Progenitor cell of endocrine pancreas (in vitro differentiated cells): ENCODE results near the gene CX3CL1. TPM values are rescaled to one million over a fixed set of nuclear protein-coding genes. Genes with fewer than 3 reads are reported as not detected.

Experiments
- DNase-seq: peaks from one replicate; pipeline ENCODE4 v3.0.0; 2021; ENCODE audit warnings: low spot score; ENCODE audit not compliant: unreplicated experiment
- H3K27ac Mint-ChIP-seq: 2 replicates; pipeline ENCODE4 v1.8.0; 2021; ENCODE audit warnings: mild to moderate bottlenecking, moderate library complexity, mixed read lengths
- H3K27me3 Mint-ChIP-seq: 2 replicates; pipeline ENCODE4 v1.8.0; 2021; ENCODE audit warnings: mixed read lengths
- H3K36me3 Mint-ChIP-seq: 2 replicates; pipeline ENCODE4 v1.8.0; 2022; ENCODE audit warnings: mixed read lengths; ENCODE audit not compliant: insufficient read depth
- H3K4me1 Mint-ChIP-seq: 2 replicates; pipeline ENCODE4 v1.8.0; 2021; ENCODE audit warnings: low read depth, mixed read lengths
- H3K4me3 Mint-ChIP-seq: 2 replicates; pipeline ENCODE4 v1.8.0; 2021; ENCODE audit warnings: low read depth, mild to moderate bottlenecking, moderate library complexity, mixed read lengths
- H3K9me3 Mint-ChIP-seq: 2 replicates; pipeline ENCODE4 v1.8.0; 2021; ENCODE audit warnings: low read depth, mixed read lengths
- total RNA-seq: library from RNA; stranded (reverse); gene quantifications from 2 replicates; pipeline ENCODE4 v1.2.1, GENCODE V29; 2021
- TF ChIP-seq, protein P1 (sequence below): fragments of 200-600 bp; sonication (generic); IDR thresholded peaks from one replicate; pipeline ENCODE4 v1.5.0; 2021; ENCODE audit warnings: antibody characterized with exemption, mild to moderate bottlenecking; ENCODE audit not compliant: unreplicated experiment

Gene CX3CL1
- total RNA-seq, 1 donor from 2014 or later: 0.74 TPM

DNA sequence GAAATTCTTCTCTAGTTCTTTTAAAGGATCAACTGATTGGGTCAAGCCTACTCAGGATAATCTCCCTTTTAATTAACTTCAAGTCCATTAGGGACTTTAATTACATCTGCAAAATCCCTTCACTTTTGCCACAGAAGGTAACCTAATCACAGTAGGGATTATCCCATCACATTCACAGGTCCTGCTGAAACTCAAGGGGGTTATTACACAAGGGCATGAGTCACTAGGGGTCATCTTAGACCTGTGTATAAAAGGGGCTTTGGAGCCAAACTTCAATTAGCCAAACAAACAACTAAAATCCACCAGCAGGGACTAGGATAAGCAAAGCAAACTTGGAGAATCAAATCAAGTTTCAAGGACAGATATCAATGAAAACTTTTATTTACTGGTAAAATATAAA lies 55.5 kb downstream of the CX3CL1 start:
- TF ChIP-seq, protein P1, sequence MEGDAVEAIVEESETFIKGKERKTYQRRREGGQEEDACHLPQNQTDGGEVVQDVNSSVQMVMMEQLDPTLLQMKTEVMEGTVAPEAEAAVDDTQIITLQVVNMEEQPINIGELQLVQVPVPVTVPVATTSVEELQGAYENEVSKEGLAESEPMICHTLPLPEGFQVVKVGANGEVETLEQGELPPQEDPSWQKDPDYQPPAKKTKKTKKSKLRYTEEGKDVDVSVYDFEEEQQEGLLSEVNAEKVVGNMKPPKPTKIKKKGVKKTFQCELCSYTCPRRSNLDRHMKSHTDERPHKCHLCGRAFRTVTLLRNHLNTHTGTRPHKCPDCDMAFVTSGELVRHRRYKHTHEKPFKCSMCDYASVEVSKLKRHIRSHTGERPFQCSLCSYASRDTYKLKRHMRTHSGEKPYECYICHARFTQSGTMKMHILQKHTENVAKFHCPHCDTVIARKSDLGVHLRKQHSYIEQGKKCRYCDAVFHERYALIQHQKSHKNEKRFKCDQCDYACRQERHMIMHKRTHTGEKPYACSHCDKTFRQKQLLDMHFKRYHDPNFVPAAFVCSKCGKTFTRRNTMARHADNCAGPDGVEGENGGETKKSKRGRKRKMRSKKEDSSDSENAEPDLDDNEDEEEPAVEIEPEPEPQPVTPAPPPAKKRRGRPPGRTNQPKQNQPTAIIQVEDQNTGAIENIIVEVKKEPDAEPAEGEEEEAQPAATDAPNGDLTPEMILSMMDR: no peak
- no peak for DNase-seq
- peak overlapping the region; percentile 42 for H3K27ac Mint-ChIP-seq
- H3K36me3 Mint-ChIP-seq: peaks cover 24% of the 10 kb centered on the region
- H3K4me1 Mint-ChIP-seq: no peaks in the 10 kb centered on the region
- no peak overlapping the region for H3K4me3 Mint-ChIP-seq
- no peaks in the 10 kb centered on the region for H3K27me3 Mint-ChIP-seq
- no peaks in the 10 kb centered on the region for H3K9me3 Mint-ChIP-seq

DNA sequence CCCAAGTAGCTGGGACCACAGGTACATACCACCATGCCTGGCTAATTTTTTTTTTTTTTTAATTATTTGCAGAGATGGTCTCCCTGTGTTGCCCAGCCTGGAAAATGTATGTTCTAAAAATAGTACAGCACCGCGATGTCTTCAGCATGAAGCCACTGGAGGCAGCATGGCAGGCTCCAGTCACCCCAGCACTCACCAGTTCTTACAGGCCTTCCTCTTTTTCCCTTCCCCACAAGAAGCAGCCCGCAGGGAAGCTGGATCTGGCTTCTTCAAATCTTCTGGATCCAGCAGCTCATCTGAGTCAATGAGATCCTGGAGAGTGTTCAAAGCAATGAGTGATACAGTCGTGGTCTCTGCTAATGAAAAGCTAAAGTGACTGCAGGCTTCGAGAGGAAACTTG lies 58.7 kb downstream of the CX3CL1 start:
- peaks cover 35% of the 10 kb centered on the region for H3K36me3 Mint-ChIP-seq
- H3K9me3 Mint-ChIP-seq: no peaks in the 10 kb centered on the region
- TF ChIP-seq, protein P1: no peak
- H3K27ac Mint-ChIP-seq: no peak overlapping the region
- H3K27me3 Mint-ChIP-seq: no peaks in the 10 kb centered on the region
- DNase-seq: no peak
- no peaks in the 10 kb centered on the region for H3K4me1 Mint-ChIP-seq
- H3K4me3 Mint-ChIP-seq: no peak overlapping the region

DNA sequence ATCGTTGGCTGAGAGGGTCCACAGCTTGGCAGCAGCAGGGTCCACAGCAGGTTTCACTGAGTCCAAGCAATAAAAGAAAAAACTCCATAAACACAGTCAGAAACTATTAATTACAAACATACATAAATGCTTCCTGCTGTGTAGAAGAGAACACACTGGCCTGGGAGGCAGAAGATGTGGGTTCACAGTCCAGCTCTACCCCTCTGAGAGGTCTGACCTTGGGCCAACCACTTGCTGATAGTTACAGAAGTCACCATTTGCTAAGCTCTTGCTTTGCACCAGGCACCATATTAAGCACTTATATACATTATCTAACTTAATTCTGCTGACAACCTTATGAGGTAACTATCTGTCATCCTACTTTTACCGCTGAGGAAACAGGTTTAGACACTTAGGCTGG lies 60.2 kb downstream of the CX3CL1 start:
- Mint-ChIP-seq H3K4me3 (no peak overlapping the region), H3K4me1 (no peaks in the 10 kb centered on the region), H3K27ac (no peak overlapping the region), H3K27me3 (no peaks in the 10 kb centered on the region), H3K9me3 (no peaks in the 10 kb centered on the region), H3K36me3 (peaks cover 35% of the 10 kb centered on the region)
- DNase-seq: no peak
- TF ChIP-seq, protein P1: no peak

DNA sequence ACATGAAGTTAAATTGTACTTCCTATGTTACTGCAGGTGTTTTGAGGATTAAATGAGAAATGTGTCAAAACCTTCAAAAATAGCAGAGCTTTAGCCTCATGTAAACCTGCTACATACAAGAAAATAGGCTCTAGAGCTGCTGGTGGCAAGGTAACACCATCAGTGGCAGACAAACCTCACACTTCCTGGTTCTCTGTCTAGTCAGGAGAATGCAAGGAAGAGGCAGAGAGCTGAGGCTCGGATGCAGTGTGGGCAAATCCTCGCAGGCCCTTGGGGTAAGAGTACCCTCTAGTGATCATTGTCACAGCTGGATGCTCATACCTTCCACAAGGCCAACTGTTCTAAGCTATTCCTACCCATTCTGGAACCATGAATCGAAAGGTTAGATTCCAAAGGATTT lies 60.7 kb downstream of the CX3CL1 start:
- H3K36me3 Mint-ChIP-seq: peaks cover 32% of the 10 kb centered on the region
- no peak overlapping the region for H3K27ac Mint-ChIP-seq
- no peaks in the 10 kb centered on the region for H3K27me3 Mint-ChIP-seq

DNA sequence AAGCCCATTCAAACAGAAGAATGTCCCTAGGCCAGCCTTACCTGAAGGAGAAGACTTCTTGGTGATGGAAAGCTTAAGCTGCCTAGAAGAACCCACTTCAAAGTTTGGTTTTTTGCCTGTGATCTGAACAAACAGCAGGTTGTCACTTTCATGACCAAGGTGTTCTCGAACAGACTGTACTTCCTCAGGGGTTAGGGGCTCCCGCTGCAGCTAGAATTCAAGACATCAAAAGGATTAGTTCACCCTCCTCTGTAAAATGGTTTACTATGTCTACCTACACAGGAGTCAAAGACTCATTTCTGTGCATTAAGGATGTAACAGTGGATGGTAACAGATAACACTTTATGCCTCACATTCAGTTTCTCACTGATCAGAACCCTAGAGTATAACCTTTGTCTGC lies 61.7 kb downstream of the CX3CL1 start:
- no peak for DNase-seq
- H3K4me3 Mint-ChIP-seq: no peak overlapping the region
- no peak overlapping the region for H3K27ac Mint-ChIP-seq
- TF ChIP-seq, protein P1: no peak
- no peaks in the 10 kb centered on the region for H3K4me1 Mint-ChIP-seq
- H3K9me3 Mint-ChIP-seq: no peaks in the 10 kb centered on the region
- no peaks in the 10 kb centered on the region for H3K27me3 Mint-ChIP-seq
- H3K36me3 Mint-ChIP-seq: peaks cover 30% of the 10 kb centered on the region

More for the DNA sequence above, 60.7 kb downstream of the CX3CL1 start:
- DNase-seq: no peak
- Mint-ChIP-seq H3K4me1 (no peaks in the 10 kb centered on the region), H3K4me3 (no peak overlapping the region), H3K9me3 (no peaks in the 10 kb centered on the region)
- TF ChIP-seq, protein P1: no peak

Other genes starting within 250 kb of the CX3CL1 start
- 101 and 115 TPM in 2 replicates for gene PSME3IP1, start 186.5 kb upstream of the CX3CL1 start, total RNA-seq
- 57.4 and 63.7 TPM in 2 replicates for gene RSPRY1, start 186.2 kb upstream of the CX3CL1 start, total RNA-seq
- gene ARL2BP, start 127.2 kb upstream of the CX3CL1 start, total RNA-seq: 40.7 and 43.0 TPM in 2 replicates
- 1.6 and 2.9 TPM in 2 replicates for gene PLLP, start 87.8 kb upstream of the CX3CL1 start, total RNA-seq
- gene CCL22, start 13.7 kb upstream of the CX3CL1 start, total RNA-seq: not detected in 2 replicates
- not detected in 2 replicates for gene CCL17, start 32.3 kb downstream of the CX3CL1 start, total RNA-seq
- gene CIAPIN1, start 74.9 kb downstream of the CX3CL1 start, total RNA-seq: 79.3 and 83.3 TPM in 2 replicates
- gene COQ9, start 75.0 kb downstream of the CX3CL1 start, total RNA-seq: 70.2 and 74.5 TPM in 2 replicates
- gene POLR2C, start 90.2 kb downstream of the CX3CL1 start, total RNA-seq: 68.5 and 69.6 TPM in 2 replicates
- gene DOK4, start 114.0 kb downstream of the CX3CL1 start, total RNA-seq: 35.0 and 38.6 TPM in 2 replicates
- 15.6 and 16.9 TPM in 2 replicates for gene CCDC102A, start 164.1 kb downstream of the CX3CL1 start, total RNA-seq
- 1.6 and 1.9 TPM in 2 replicates for gene ADGRG5, start 170.2 kb downstream of the CX3CL1 start, total RNA-seq